Activated CD8-positive, alpha-beta memory T cell treated with anti-CD3 and anti-CD28 coated beads, Interleukin-2, amount 50 U/mL, for 1 hour (primary cell): ENCODE measurements around the gene BBS9.
"Not testable (repeated sequence)": the region's sequence is repeated elsewhere in the genome, so short reads cannot be mapped to it uniquely, and the experiment has no call there.

Experiments used
- DNase-seq: peaks from one replicate; pipeline ENCODE4 v3.0.0-alpha.2; 2020; ENCODE audit errors: extremely low read depth

The BBS9 gene

GRCh38 chr7:33276325-33276724, 147.0 kb downstream of the BBS9 start:
- no peak for DNase-seq

GRCh38 chr7:33276729-33277128, 147.4 kb downstream of the BBS9 start:
- DNase-seq, result no peak

GRCh38 chr7:33278095-33278494, 148.7 kb downstream of the BBS9 start:
- no peak for DNase-seq

DNA sequence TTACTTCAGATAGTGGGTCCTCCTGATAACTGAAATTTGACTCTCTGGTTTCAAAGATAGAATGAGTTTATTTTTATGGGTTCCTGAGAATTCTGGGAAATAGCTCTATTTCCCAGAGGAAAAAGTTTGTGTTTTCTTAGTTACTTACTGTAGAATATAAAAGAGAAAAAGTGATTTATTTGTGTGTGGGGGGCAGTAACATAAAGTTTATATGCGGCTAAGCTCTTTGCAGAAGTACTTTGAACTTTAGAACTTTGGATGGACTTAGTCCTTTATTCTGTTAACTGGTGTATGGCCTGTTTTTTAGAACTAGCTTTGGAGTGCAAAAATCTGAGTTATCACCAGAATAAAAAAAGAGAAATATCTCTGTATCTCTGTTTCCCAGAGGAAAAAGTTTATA, 157.1 kb downstream of the BBS9 start:
- no peak for DNase-seq

DNA sequence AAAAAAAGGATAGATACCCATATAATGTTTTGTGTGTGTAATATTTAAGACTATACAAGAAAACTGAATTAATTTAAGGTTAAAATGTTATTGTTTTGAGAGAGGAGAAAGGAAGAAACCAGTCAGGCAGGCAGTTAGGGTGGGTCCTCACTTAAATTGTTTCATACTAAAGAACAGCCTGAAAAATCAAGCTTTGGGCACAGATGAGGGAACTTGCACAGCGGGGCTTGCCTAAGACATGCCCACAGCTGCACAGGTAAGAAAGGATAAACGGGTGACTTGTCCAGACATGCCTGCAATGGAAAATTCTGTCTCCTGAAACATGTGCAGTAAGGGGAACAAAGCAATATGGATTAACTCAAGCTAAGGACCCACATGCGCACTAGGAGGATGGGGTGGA, 158.4 kb downstream of the BBS9 start:
- no peak for DNase-seq

DNA sequence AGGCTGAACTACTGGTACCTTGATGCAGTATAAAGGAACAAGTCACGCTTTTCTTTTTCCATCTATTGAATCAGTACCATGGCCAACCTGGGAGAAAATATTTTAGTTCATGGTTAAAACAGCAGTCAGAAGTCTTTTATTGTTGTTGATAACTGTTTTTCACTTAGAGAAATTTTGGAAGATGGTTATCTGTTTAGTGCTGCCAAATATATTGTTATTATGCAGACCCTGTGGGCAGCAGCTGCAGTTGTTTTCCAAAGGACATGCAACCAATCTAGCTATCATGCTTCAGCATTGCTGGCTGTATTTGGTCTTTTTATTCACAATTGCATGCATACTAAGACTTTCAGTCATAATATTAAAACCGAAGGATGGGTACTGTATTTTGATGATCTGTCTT, 169.5 kb downstream of the BBS9 start:
- DNase-seq, result no peak

DNA sequence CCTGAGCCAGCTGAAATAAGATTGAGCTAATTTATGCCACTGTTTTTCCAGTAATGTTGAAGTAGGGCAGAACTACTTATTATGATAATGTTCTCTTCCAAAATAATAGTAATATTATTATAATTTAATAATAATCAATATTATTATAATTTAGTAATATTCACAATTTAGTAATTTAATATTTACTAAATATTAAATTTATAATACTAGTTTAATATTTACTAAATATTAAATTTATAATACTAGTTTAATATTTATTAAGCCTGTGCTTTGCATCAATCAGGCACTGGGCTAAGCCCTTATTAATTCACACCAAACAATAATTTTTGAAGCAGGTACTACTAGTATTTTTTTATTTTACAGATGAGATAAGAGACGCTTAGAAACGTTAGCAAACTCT, 170.1 kb downstream of the BBS9 start:
- DNase-seq, result no peak

- DNase-seq, result no peak
Measured at GRCh38 chr7:33300131-33300530, 170.8 kb downstream of the BBS9 start.

DNA sequence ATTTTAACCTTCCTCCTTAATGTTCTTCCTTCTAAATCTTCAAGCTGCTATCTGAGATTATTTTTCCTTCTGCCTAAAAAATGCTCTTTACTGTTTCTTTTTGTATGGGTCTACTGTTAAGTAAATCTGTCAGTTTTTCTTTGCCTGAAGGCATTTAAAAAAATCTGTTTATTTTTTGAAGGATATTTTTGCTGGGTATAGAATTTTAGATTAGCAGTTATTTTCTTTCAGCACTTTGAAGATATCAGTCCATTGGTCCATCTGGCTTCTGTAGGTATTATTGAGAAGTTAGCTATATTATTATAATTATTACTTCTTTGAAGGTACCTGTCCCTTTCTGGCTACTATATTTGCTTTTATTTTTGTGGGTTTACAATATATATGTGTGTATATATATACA, 171.4 kb downstream of the BBS9 start:
- no peak for DNase-seq

DNA sequence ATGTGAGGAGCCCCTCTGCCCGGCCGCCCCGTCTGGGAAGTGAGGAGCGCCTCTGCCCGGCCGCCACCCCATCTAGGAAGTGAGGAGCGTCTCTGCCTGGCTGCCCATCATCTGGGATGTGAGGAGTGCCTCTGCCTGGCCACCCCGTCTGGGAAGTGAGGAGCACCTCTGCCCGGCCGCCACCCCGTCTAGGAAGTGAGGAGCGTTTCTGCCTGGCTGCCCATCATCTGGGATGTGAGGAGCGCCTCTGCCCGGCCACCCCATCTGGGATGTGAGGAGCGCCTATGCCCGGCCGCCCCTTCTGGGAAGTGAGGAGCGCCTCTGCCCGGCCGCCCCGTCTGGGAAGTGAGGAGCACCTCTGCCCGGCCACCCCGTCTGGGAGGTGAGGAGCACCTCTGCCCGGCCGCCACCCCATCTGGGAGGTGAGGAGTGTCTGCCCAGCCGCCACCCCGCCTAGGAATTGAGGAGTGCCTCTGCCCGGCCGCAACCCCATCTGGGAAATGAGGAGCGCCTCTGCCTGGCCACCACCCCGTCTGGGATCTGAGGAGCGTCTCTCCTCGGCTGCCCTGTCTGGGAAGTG, 174.7 kb downstream of the BBS9 start:
- DNase-seq, result not testable (repeated sequence)

GRCh38 chr7:33307205-33307604, 177.8 kb downstream of the BBS9 start:
- no peak for DNase-seq

DNA sequence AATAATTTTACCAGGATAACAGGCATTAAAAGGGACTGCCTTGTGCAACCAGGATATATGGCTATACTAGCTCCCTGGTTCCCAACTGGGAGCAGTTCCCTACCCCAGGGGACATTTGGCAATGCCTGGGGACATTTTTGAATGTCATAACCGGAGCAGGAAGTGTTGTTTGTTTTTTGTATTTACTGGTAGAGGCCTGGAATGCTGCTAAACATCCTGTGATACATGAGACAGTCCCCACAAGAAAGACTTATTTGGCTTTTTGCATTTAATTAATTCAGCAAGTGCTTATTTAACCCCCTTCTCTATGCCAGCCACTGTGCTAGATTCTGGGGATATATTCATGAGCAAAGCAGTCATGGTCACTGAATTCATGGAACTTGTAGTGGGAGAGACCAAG, 181.2 kb downstream of the BBS9 start:
- DNase-seq, result no peak

GRCh38 chr7:33325754-33326484, 196.6 kb downstream of the BBS9 start:
- DNase-seq, result no peak

DNA sequence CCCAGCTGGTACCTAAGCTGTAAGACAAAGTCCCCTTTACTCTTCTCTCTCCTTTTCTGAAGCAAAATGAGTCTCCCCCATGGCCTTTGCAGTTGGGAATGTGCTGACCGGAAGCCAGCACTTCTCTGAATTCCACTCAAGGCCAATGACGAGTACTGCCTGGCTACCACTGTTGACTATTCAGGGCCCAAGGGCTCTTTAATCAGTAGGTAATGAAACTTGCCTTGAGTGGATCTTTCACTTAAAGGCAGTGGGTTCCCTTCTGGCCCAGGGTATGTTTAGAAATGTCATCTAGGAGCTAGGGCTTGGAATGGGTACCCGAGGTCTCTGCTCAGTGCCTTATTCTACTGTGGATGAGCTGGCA, 197.1 kb downstream of the BBS9 start:
- DNase-seq, result no peak

- no peak for DNase-seq
Measured at GRCh38 chr7:33327427-33327826, 198.1 kb downstream of the BBS9 start.

- no peak for DNase-seq
Measured at GRCh38 chr7:33334349-33334748, 205.0 kb downstream of the BBS9 start.

GRCh38 chr7:33336820-33337219, 207.5 kb downstream of the BBS9 start:
- no peak for DNase-seq

DNA sequence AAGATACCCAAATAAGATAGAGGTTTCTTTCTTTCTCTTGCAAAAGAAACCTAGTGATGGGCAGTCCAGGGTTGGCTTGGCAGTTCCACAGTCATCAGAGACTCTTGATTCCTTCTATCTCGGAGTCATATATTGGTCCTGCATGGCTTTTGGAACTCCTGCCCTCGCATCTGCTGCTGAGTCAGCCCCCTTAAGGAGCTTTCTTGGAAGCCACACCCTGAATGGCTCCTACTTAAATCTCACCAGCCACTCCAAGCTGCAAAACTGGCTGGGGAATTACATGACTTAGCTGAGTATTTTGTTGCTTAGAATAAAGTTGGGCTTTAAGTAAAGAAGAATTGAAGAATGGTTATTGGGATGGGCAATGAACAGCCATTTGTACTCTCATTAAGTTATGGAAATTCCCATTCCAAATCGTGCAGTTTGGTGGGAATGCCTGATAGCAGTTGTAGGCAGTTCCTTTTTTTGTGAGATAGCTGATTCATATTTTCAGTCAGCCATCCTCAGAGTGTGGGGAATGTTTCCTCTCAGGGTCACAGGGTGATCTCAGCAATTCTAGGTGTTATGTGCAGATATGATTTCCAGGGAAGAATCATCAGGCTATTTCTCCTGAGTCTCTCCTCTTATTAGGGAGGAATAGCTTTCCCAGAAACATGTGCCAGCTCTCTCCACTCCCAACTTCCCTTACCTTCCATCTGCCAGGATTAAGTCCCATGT, 209.9 kb downstream of the BBS9 start:
- no peak for DNase-seq

GRCh38 chr7:33346055-33346454, 216.7 kb downstream of the BBS9 start:
- no peak for DNase-seq

GRCh38 chr7:33350577-33350976, 221.2 kb downstream of the BBS9 start:
- DNase-seq, result no peak

DNA sequence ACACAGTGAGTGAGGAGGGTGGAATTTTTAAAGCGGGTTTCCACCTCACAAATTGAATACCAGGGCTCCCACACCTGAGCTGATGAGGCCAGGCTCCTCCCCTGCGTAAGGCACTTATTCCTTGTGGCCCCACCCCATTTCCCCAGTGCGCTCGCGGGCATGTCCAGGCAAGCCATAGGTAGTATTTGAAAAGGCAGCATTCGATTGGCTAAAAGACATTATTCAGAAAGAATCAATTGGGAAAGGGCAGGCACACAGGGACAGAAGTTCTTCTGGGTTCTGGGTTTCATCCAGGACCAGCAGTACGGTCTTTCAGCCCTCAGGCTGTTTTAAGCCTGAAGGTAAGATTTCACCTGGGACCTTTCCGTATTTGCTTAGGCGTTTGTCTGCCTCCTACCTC, 222.3 kb downstream of the BBS9 start:
- DNase-seq, result no peak

GRCh38 chr7:33354201-33354600, 224.8 kb downstream of the BBS9 start:
- no peak for DNase-seq

DNA sequence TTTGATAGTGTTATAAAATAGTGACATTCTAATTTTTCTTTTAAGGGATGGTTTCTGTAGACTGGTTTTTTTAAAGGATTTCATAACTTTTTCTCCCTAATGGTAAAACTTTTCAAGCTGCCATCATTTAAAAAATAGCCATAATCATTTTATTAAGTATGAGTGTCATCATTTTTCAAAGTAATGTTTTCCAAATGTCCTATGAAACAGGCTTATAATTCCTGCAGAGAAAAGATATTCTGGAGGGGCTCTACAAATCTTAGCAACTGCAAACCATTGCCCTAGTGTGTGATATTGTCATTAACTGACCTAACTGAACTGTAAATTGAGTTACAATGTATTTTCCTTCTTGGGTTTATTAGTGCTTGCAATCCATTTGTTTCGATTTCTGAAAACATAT, 226.0 kb downstream of the BBS9 start:
- DNase-seq, result no peak
